Measurements from ENCODE around the gene SAXO1. TPM values are rescaled to one million over a fixed set of nuclear protein-coding genes. Genes with fewer than 3 reads are reported as not detected.

SAXO1 gene
- total and polyA plus RNA-seq, 2 experiments from 2014 or later = 0.04 TPM; not detected in 1

DNA sequence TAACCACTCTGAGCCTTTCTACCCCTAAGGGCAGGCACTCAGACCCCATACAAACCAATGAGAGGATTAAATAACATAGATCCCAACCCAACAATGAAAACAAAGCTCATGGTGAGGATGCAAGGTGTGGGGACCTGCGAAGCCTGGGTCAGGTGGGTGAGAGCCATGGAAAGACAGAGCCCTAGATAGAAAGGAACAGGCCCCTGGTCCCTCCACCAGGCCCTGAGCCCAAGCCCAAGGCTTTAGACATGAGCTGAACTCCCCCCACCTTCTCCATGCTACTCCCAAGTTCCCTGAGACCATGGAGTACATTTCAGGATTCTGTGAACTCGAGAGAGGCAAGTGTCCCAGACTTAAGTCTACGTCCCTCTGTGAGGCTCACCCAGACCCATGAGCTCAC lies 106.5 kb downstream of the SAXO1 start:
- H2AFZ ChIP-seq = no peak overlapping the region
- 91% methylated on average over 3 of the region's 3 CpGs for WGBS (ENCODE audit: low lambda C conversion rate, missing lambda C conversion rate)
- H3K4me2 ChIP-seq = no peak overlapping the region
- no peak for DNase-seq (ENCODE audit: low spot score)
- no peak overlapping the region for H3K27ac ChIP-seq
- no peaks in the 10 kb centered on the region for H3K36me3 ChIP-seq (replicated peaks; ENCODE audit: insufficient read depth, low read depth)
- no peaks in the 10 kb centered on the region for H3K9me3 ChIP-seq (ENCODE audit: low read depth)
- H4K20me1 ChIP-seq (ENCODE audit: insufficient read depth, poor library complexity, severe bottlenecking) = no peaks in the 10 kb centered on the region
- H3K9me2 ChIP-seq (replicated peaks; ENCODE audit: insufficient read depth) = no peaks in the 10 kb centered on the region
- H3K79me2 ChIP-seq = no peaks in the 10 kb centered on the region
- no peaks in the 10 kb centered on the region for H3K27me3 ChIP-seq
- no peaks in the 10 kb centered on the region for H3K4me1 ChIP-seq (ENCODE audit: insufficient read depth)
- TF ChIP-seq EZH2phosphoT487 (IDR thresholded peaks at IDR 0.05; ENCODE audit: low read depth, severe bottlenecking, unreplicated experiment) = no peak
- H3K4me3 ChIP-seq = no peak overlapping the region

DNA sequence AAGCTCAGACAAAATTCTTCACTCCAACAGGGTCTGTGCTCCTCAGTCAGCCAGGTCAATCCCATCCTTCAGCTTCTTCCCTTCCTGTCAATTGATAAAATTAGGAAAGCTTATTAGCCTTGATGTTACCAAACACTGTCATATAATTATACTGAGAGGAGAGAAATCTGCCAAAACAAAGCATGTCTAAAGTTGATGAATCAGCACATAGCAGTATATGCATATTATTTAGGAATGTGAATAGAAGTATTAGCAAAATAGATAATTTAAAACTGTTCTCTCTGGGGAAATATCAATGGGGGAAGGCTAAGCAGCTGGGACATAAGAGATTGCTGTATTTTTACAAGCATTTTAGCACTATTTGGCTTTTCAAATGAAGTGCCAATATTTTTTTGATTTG lies 107.1 kb downstream of the SAXO1 start:
- Histone ChIP-seq H3K36me3 (replicated peaks; ENCODE audit: insufficient read depth, low read depth) (no peaks in the 10 kb centered on the region), H3K4me2 (no peak overlapping the region), H2AFZ (no peak overlapping the region), H3K79me2 (no peaks in the 10 kb centered on the region), H3K4me1 (ENCODE audit: insufficient read depth) (no peaks in the 10 kb centered on the region), H4K20me1 (ENCODE audit: insufficient read depth, poor library complexity, severe bottlenecking) (no peaks in the 10 kb centered on the region), H3K27me3 (no peaks in the 10 kb centered on the region), H3K27ac (no peak overlapping the region), H3K9me3 (ENCODE audit: low read depth) (no peaks in the 10 kb centered on the region), H3K4me3 (no peak overlapping the region), H3K9me2 (replicated peaks; ENCODE audit: insufficient read depth) (no peaks in the 10 kb centered on the region)
- TF ChIP-seq EZH2phosphoT487 (IDR thresholded peaks at IDR 0.05; ENCODE audit: low read depth, severe bottlenecking, unreplicated experiment) (no peak), EZH2 (IDR thresholded peaks at IDR 0.05; ENCODE audit: borderline replicate concordance) (no peak)
- TF ChIP-seq, protein P1, sequence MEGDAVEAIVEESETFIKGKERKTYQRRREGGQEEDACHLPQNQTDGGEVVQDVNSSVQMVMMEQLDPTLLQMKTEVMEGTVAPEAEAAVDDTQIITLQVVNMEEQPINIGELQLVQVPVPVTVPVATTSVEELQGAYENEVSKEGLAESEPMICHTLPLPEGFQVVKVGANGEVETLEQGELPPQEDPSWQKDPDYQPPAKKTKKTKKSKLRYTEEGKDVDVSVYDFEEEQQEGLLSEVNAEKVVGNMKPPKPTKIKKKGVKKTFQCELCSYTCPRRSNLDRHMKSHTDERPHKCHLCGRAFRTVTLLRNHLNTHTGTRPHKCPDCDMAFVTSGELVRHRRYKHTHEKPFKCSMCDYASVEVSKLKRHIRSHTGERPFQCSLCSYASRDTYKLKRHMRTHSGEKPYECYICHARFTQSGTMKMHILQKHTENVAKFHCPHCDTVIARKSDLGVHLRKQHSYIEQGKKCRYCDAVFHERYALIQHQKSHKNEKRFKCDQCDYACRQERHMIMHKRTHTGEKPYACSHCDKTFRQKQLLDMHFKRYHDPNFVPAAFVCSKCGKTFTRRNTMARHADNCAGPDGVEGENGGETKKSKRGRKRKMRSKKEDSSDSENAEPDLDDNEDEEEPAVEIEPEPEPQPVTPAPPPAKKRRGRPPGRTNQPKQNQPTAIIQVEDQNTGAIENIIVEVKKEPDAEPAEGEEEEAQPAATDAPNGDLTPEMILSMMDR (IDR thresholded peaks at IDR 0.05; ENCODE audit: poor library complexity) = no peak
- DNase-seq (ENCODE audit: low spot score) = no peak

DNA sequence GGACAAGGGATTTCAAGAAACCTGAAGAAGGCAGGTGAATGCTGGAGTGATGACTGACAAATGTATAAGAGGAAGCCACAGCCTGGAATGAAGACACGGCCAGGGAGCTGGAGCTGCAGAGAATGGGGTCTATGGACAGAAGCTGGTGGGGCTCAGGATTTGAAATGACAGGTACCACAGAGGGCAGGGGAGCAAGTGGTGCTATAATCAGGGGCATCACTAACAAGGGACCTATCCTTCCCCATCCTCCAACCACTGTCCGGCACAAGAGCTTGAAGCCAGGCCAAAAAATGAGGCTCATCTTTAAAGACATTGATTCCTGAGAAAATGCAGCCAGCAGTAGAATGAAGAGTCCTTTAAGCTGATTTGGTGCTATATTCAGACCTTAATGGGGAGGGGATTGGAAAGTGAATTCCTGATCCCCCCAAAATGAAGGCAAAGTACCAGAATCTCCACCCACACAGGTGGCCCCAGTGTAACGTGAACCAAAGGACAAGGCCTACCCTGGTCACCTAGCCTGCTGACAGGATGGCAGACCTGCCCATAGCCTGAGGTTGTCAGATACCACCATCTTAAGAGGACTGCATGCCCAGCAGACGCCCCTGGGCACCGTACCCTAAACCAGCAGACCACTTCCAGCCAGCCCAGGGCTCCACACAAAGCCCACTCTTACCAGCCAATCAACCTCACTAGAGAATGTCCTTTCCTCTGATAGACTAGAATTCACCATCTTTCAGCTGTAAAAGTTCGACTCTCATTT lies 109.2 kb downstream of the SAXO1 start:
- 94% methylated on average over 6 of the region's 6 CpGs for WGBS (ENCODE audit: low lambda C conversion rate, missing lambda C conversion rate)

DNA sequence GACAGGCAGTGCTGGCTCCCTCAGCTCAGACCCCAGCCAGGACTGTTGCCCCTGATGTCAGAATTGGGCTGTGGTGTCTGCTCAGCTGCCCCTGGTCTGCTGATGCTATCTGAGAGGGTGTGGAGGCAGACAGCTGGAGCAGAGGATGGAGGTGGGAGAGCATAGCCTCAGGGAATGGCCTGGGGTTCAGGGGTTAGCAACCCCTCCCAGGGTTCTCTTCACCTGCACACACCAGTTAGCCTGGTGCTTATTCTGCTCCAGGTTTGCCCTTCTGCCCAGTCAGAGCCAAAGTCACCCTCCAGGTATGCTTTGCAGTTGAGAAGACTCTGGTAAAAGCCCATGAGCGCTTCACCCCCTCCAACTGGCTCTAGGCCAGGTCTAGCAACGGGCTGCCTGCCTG lies 109.8 kb downstream of the SAXO1 start:
- H3K4me2 ChIP-seq = no peak overlapping the region
- DNase-seq (ENCODE audit: low spot score) = no peak

More for the DNA sequence above, 109.2 kb downstream of the SAXO1 start:
- Histone ChIP-seq H3K27ac (no peak overlapping the region), H4K20me1 (ENCODE audit: insufficient read depth, poor library complexity, severe bottlenecking) (no peaks in the 10 kb centered on the region), H3K9me2 (replicated peaks; ENCODE audit: insufficient read depth) (no peaks in the 10 kb centered on the region), H2AFZ (no peak overlapping the region), H3K9me3 (ENCODE audit: low read depth) (no peaks in the 10 kb centered on the region), H3K27me3 (no peaks in the 10 kb centered on the region), H3K4me3 (no peak overlapping the region), H3K36me3 (replicated peaks; ENCODE audit: insufficient read depth, low read depth) (no peaks in the 10 kb centered on the region), H3K79me2 (no peaks in the 10 kb centered on the region), H3K4me1 (ENCODE audit: insufficient read depth) (no peaks in the 10 kb centered on the region), H3K4me2 (no peak overlapping the region)
- TF ChIP-seq EZH2 (IDR thresholded peaks at IDR 0.05; ENCODE audit: borderline replicate concordance) = no peak
- TF ChIP-seq EZH2phosphoT487 (IDR thresholded peaks at IDR 0.05; ENCODE audit: low read depth, severe bottlenecking, unreplicated experiment) = no peak
- TF ChIP-seq, protein P1 (IDR thresholded peaks at IDR 0.05; ENCODE audit: poor library complexity) = no peak
- no peak for DNase-seq (ENCODE audit: low spot score)

More for the DNA sequence above, 109.8 kb downstream of the SAXO1 start:
- TF ChIP-seq EZH2phosphoT487 (IDR thresholded peaks at IDR 0.05; ENCODE audit: low read depth, severe bottlenecking, unreplicated experiment) = no peak
- TF ChIP-seq, protein P1 (IDR thresholded peaks at IDR 0.05; ENCODE audit: poor library complexity) = no peak
- TF ChIP-seq EZH2 (IDR thresholded peaks at IDR 0.05; ENCODE audit: borderline replicate concordance) = no peak
- no peaks in the 10 kb centered on the region for H3K27me3 ChIP-seq
- H4K20me1 ChIP-seq (ENCODE audit: insufficient read depth, poor library complexity, severe bottlenecking) = no peaks in the 10 kb centered on the region
- H3K4me1 ChIP-seq (ENCODE audit: insufficient read depth) = no peaks in the 10 kb centered on the region
- no peaks in the 10 kb centered on the region for H3K79me2 ChIP-seq
- 67% methylated on average over 2 of the region's 2 CpGs for WGBS (ENCODE audit: low lambda C conversion rate, missing lambda C conversion rate)
- no peak overlapping the region for H3K27ac ChIP-seq
- no peak overlapping the region for H3K4me3 ChIP-seq
- no peaks in the 10 kb centered on the region for H3K9me2 ChIP-seq (replicated peaks; ENCODE audit: insufficient read depth)
- no peaks in the 10 kb centered on the region for H3K9me3 ChIP-seq (ENCODE audit: low read depth)
- no peak overlapping the region for H2AFZ ChIP-seq
- no peaks in the 10 kb centered on the region for H3K36me3 ChIP-seq (replicated peaks; ENCODE audit: insufficient read depth, low read depth)
